ENCODE results near the gene MPV17L2. TPM values are rescaled to one million over a fixed set of nuclear protein-coding genes. Genes with fewer than 3 reads are reported as not detected.

The MPV17L2 gene
- total and polyA plus RNA-seq, 2 donors (not counting 1 experiment from before 2014, with no cell fraction given), result 8.6 to 23.0 TPM

DNA sequence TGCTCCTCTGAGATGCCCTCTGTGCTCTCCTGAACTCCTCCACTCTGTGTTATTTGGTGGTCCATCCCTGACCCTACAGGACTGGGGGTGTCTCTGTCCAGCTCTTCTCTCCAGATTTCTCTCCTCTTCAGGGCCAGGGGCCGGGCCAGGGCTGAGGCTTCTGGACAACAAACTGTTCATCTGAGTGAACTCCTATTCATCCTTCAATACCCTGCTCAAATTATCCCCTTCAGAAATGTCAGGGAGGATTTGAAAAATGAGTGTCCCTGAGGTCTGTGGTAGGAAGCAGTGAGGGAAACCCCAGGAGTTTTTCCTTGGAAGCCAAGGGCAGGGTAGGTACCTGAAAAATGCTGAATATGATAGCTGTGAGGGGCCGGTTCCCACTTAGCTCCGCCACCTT, 25.6 kb downstream of the MPV17L2 start:
- Histone ChIP-seq H3K4me2 (replicated peaks; ENCODE audit: low read depth, low read length, poor library complexity, severe bottlenecking) (no peak overlapping the region), H2AFZ (ENCODE audit: insufficient read depth, low read depth, low read length, poor library complexity, severe bottlenecking) (no peak overlapping the region), H3K4me3 (ENCODE audit: control extremely low read depth in 1 of 5, extremely low read depth in 1 of 5, insufficient read depth in 1 of 5, low read depth in 2 of 5, low read length in 4 of 5) (no peak overlapping the region), H3K9ac (ENCODE audit: low read length) (no peak overlapping the region), H3K9me3 (ENCODE audit: control extremely low read depth in 1 of 3, control insufficient read depth in 2 of 3, insufficient read depth in 1 of 3, low read length in 2 of 3) (peaks cover 0 to 25% (median 0%) of the 10 kb centered on the region in 3 donors), H3K27me3 (replicated peaks in 1 of 4; ENCODE audit: control extremely low read depth in 1 of 4, control insufficient read depth in 3 of 4, insufficient read depth in 4 of 4, low read length in 3 of 4) (peaks cover 0 to 41% (median 8%) of the 10 kb centered on the region in 4 experiments), H4K20me1 (ENCODE audit: control insufficient read depth, insufficient read depth, low read length, poor library complexity, severe bottlenecking) (no peaks in the 10 kb centered on the region), H3K36me3 (replicated peaks in 1 of 2; ENCODE audit: control extremely low read depth in 1 of 2, control insufficient read depth in 1 of 2, extremely low read depth in 1 of 2, insufficient read depth in 2 of 2, low read length in 1 of 2) (no peaks in the 10 kb centered on the region), H3K4me1 (ENCODE audit: control insufficient read depth in 2 of 2, insufficient read depth in 2 of 2, low read length in 2 of 2) (no peaks in the 10 kb centered on the region), H3K79me2 (ENCODE audit: control insufficient read depth, insufficient read depth, low read length) (no peaks in the 10 kb centered on the region), H3K27ac (ENCODE audit: low read length in 2 of 2) (no peak overlapping the region)
- Mint-ChIP-seq H3K27ac (no peak overlapping the region), H3K9me3 (ENCODE audit: insufficient read depth) (no peaks in the 10 kb centered on the region), H3K4me1 (peaks cover 6% of the 10 kb centered on the region), H3K27me3 (peaks cover 17% of the 10 kb centered on the region), H3K4me3 (no peak overlapping the region)
- POLR2A ChIA-PET, result no interaction called here
- CTCF ChIA-PET, result interaction anchor here (1.3 to 1.6 kb wide), 2 partner anchors 14 to 34 kb away, joined by 4 to 7 read pairs; no protein-coding TSS in a partner anchor
- ATAC-seq (ENCODE audit: low read depth) (no peak), DNase-seq (no peak)
- TF ChIP-seq EZH2 (IDR thresholded peaks at IDR 0.05; ENCODE audit: borderline replicate concordance, insufficient read depth, low read depth, low read length, poor library complexity, severe bottlenecking), result no peak
- TF ChIP-seq, protein P1, sequence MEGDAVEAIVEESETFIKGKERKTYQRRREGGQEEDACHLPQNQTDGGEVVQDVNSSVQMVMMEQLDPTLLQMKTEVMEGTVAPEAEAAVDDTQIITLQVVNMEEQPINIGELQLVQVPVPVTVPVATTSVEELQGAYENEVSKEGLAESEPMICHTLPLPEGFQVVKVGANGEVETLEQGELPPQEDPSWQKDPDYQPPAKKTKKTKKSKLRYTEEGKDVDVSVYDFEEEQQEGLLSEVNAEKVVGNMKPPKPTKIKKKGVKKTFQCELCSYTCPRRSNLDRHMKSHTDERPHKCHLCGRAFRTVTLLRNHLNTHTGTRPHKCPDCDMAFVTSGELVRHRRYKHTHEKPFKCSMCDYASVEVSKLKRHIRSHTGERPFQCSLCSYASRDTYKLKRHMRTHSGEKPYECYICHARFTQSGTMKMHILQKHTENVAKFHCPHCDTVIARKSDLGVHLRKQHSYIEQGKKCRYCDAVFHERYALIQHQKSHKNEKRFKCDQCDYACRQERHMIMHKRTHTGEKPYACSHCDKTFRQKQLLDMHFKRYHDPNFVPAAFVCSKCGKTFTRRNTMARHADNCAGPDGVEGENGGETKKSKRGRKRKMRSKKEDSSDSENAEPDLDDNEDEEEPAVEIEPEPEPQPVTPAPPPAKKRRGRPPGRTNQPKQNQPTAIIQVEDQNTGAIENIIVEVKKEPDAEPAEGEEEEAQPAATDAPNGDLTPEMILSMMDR (IDR thresholded peaks at IDR 0.05), result no peak
- intact Hi-C loops (cut with micrococcal nuclease), result no loop called here
- WGBS (ENCODE audit: insufficient coverage), result no CpG with 5 or more reads among the region's 3 CpGs

DNA sequence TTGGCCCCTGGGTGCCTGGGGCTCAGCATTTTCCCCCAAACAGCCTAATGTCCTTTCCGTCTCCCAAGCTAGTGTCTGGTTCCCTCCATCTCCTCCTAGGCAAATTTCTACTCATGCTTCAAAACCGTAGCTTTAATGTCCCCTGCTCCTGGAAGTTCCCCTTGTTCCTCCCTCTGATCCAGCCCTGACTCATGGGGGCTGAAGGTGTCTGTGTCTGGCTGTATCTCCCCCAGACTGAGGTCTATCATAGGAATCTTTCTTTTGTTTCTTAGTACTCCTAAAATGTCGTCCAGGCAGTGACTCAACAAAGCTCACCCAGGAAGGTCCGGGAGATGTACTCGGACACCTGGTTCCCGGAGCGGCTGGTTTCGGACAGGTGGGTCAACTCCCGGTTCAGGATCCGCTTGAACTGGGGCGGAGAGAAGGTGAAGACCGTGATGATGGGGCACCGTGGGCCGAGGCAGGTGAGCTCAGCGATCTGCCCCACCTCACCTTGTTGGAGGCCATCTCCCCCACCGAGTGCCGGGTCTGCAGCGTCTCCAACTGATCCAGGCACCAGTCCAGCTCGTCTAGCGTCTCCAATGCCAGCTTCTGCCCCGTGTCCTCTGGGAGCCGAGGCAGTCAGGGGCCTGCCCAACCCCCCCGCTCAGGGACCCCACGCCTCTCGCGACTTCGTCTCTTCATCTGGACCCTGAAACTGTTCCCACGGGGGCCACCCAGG, 27.1 kb downstream of the MPV17L2 start:
- peaks cover 0 to 35% (median 0%) of the 10 kb centered on the region in 3 donors for H3K9me3 ChIP-seq (ENCODE audit: control extremely low read depth in 1 of 3, control insufficient read depth in 2 of 3, insufficient read depth in 1 of 3, low read length in 2 of 3)
- CTCF ChIA-PET, result interaction anchor here (0.7 to 1.6 kb wide), 5 partner anchors 12 to 168 kb away, joined by 3 to 4 read pairs (median 3); no protein-coding TSS in a partner anchor
- no peaks in the 10 kb centered on the region for H3K79me2 ChIP-seq (ENCODE audit: control insufficient read depth, insufficient read depth, low read length)
- no peaks in the 10 kb centered on the region for H3K9me3 Mint-ChIP-seq (ENCODE audit: insufficient read depth)
- POLR2A ChIA-PET, result interaction anchor here (0.7 to 1.3 kb wide), 3 partner anchors 12 to 28 kb away, joined by 3 to 7 read pairs (median 5); partner anchors contain the start of gene RAB3A
- no peak overlapping the region for H3K4me3 ChIP-seq (ENCODE audit: control extremely low read depth in 1 of 5, extremely low read depth in 1 of 5, insufficient read depth in 1 of 5, low read depth in 2 of 5, low read length in 4 of 5)
- DNase-seq, result no peak
- H4K20me1 ChIP-seq (ENCODE audit: control insufficient read depth, insufficient read depth, low read length, poor library complexity, severe bottlenecking), result no peaks in the 10 kb centered on the region
- ATAC-seq (ENCODE audit: low read depth), result no peak
- H3K9ac ChIP-seq (ENCODE audit: low read length), result no peak overlapping the region
- no peak overlapping the region for H3K4me2 ChIP-seq (replicated peaks; ENCODE audit: low read depth, low read length, poor library complexity, severe bottlenecking)
- peaks cover 15% of the 10 kb centered on the region for H3K4me1 Mint-ChIP-seq
- TF ChIP-seq, protein P1 (IDR thresholded peaks at IDR 0.05), result no peak
- no peak for TF ChIP-seq EZH2 (IDR thresholded peaks at IDR 0.05; ENCODE audit: borderline replicate concordance, insufficient read depth, low read depth, low read length, poor library complexity, severe bottlenecking)
- no peak overlapping the region for H3K4me3 Mint-ChIP-seq
- 80% methylated on average over 27 of the region's 28 CpGs for WGBS (ENCODE audit: insufficient coverage)
- H3K27ac Mint-ChIP-seq, result no peak overlapping the region
- H2AFZ ChIP-seq (ENCODE audit: insufficient read depth, low read depth, low read length, poor library complexity, severe bottlenecking), result no peak overlapping the region
- H3K27me3 ChIP-seq (replicated peaks in 1 of 4; ENCODE audit: control extremely low read depth in 1 of 4, control insufficient read depth in 3 of 4, insufficient read depth in 4 of 4, low read length in 3 of 4), result peaks cover 0 to 53% (median 20%) of the 10 kb centered on the region in 4 experiments
- peaks cover 12 to 13% of the 10 kb centered on the region in 2 donors for H3K4me1 ChIP-seq (ENCODE audit: control insufficient read depth in 2 of 2, insufficient read depth in 2 of 2, low read length in 2 of 2)
- H3K27ac ChIP-seq (ENCODE audit: low read length in 2 of 2), result no peak overlapping the region
- H3K36me3 ChIP-seq (replicated peaks in 1 of 2; ENCODE audit: control extremely low read depth in 1 of 2, control insufficient read depth in 1 of 2, extremely low read depth in 1 of 2, insufficient read depth in 2 of 2, low read length in 1 of 2), result no peaks in the 10 kb centered on the region
- H3K27me3 Mint-ChIP-seq, result peaks cover 26% of the 10 kb centered on the region
- intact Hi-C loops (cut with micrococcal nuclease), result no loop called here
